GM18909 (cell line): ENCODE data around the gene FFAR2.
"Not testable (repeated sequence)": the region's sequence is repeated elsewhere in the genome, so short reads cannot be mapped to it uniquely, and the experiment has no call there.

Experiments used
- ATAC-seq: cut with Tn5 transposase; IDR thresholded peaks from one replicate; pipeline ENCODE4 v1.9.1; 2021; ENCODE audit warnings: mild to moderate bottlenecking; ENCODE audit not compliant: unreplicated experiment, poor library complexity

Gene FFAR2

DNA sequence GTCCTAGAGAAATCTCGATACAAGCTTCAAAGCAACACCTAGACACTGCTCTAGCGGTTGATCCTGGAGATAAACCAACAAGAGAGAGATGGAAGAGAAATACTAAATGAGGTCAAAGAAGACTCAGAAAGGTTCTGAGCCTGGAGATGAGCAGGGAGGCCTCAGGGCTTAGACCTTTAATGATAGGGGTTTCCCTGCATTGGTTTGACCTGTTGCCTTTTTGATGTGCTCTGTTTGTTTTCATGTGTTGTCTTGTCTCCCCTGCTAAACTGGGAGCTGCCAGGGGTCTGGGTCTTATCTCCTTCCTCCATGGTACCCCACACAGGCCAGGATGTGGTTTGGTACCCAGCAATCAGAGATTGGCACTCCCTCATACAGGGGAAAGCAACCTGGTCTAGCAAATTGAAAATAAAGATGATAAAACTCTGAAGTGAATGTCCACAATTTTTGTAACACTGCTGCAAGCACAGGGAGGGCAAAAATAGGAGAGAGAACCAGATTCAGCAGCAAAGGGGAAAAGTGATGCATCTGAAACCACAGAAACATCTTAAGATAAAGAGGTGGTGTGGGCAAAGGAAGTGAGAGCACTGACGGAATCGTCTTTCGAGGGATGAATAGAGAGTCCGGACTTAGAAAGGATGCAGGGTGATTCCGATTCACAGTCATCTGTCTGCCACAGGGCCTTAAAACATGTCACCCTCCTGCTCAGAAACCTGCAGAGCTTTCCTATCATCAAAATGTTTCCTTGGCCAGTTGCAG is 3.5 kb downstream of the FFAR2 start:
- ATAC-seq, result no peak

DNA sequence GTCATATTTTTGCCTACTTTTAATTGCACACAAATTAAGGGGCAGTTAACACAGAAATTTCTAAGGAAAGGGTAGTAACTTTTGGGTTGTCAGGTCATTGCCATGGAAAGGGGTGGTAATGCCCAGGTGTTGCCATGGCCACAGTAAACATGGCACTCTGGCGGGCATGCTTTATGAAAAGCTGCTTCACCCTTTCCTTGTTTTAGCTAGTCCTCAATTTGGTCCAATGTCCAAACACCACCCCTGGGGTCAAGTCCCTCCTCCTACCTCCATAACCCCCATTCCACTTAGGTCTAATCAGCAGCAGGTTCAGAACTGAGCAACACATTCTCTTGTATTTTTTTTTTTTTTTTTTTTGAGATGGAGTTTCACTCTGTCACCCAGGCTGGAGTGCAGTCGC is 6.6 kb downstream of the FFAR2 start:
- no peak for ATAC-seq

DNA sequence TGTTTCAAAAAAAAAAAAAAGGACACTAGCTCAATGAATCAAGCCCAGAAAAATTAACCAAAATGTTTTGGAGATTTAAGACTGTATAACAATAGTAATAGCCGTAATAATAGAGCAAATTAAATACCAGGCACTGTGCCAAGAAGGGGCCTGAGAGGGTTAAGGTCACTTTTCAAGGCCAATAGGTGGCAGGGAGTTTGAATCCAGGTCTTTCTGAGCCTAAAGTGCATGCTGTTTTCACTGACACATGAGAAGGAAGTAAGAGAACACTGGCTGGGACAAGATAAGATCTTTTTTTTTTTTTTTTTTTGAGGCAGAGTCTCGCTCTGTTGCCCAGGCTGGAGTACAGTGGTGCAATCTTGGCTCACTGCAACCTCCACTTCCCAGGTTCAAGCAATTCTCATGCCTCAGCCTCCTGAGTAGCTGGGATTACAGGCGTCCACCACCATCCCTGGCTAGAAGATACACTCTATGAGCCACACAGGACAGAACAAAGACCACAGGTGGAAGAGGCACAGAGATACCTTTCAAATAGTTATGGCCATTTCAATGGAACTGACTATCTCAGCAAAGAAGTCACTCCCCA is 7.7 kb downstream of the FFAR2 start:
- ATAC-seq, result no peak

DNA sequence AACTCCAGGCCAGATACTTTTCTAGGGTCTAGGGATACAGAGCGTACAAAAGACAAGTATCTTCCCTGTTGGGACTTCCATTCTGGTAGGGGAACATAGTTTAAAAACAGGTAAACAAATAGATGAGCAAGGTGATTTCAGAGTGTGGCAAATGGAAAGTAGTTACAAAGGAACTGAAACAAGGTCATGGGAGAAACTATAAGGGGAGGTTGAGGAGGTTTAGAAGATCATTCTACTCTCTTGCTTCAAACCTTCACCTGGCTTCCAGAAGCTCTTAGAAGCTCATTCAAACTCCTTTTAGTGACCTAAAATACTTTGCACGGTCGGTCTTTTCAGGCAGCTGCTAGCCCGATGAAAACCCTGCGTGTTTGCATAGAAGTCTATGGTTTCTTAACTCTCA is 9.1 kb downstream of the FFAR2 start:
- ATAC-seq, result no peak

DNA sequence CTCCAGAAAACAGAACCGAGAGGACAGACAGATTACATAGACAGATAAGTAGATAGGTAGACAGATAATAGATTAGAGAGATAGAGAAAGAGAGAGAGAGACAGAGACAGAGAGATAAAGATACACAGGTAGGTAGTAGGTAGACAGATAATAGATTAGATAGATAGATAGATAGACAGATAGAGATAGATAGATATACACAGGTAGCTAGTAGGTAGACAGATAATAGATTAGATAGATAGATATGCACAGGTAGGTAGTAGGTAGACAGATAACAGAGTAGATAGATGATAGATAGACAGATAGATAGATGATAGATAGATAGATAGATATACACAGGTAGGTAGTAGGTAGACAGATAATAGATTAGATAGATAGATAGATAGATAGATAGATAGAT is 10.1 kb downstream of the FFAR2 start:
- no peak for ATAC-seq

DNA sequence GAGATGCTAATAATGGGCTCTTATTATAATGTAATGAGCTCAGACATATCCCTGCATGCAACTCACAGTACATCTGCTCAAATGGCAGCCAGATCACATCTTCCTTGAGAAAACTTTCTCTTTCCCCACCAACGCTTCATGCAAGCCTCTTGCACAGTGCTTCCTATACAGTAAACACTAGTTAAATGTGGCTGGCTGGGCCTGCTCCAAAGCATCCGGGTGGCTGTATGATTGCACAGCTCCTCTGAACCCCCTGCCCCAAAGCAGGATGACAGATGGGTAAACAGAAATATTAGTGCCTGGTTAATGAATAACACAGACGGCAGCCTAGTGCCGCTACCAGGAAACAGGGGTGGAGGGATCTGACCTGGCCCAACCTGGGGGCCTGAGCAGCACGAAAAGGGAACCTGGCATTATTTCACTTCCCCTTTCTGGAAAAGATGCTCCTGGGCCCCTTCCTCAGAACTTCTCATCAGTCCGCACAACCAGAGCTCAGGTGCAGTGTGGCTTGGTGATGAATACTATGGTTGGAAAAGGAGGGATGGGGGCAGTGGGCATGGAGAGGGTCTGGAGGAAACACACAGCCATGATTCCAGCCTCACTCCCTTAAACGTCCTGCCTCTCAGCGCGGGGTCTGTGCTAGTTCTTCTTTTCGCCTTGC is 10.8 kb downstream of the FFAR2 start:
- ATAC-seq, result peak; percentile 59

DNA sequence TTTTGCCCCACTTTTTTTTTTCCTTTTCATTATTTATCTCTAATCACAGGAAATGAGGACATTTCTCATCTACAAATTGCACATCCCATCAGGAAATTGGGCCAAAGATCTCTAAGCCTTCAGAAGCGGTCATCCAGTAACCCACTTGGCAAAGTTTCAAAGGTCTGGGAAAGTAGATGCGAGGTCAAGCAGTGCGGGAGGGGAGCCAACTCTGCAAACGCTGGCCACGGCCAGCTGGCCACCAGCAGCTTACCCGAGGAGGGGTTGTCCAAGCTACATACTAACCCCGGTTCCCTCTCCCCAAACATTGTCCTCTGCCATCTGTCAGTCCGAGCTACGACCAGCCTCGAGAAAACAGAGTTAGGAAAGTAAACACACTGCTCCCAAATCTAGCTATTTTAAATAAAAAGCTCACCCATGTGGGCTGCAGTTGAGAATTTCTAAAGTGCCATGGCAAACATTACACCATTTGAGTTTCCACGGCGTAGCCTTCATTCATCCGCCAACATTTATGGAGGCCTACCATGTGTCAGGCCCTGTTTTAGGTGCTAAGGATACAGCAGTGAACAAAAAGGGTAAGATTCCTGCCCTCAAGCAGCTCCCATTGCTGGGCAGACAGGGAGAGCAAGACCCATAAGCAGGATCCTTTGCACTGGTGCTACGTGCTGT is 11.5 kb downstream of the FFAR2 start:
- no peak for ATAC-seq

DNA sequence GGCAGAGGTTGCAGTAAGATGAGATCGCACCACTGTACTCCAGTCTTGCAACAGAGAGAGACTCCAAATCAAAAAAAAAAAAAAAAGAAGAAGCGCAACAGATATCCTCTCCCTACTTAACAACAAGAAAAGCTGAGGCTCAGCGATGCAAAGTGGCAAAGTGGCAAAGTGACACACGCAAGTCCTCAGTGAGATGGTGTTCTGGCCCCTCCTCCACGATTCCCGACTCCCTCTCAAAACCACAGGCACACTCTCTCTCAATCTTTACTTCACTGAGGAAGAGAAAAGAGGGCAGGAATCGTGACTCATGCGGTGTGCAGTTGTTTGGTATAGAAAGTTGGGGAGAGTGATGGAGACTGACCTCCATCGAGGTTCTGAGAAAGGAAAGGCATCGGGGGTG is 12.6 kb downstream of the FFAR2 start:
- no peak for ATAC-seq

DNA sequence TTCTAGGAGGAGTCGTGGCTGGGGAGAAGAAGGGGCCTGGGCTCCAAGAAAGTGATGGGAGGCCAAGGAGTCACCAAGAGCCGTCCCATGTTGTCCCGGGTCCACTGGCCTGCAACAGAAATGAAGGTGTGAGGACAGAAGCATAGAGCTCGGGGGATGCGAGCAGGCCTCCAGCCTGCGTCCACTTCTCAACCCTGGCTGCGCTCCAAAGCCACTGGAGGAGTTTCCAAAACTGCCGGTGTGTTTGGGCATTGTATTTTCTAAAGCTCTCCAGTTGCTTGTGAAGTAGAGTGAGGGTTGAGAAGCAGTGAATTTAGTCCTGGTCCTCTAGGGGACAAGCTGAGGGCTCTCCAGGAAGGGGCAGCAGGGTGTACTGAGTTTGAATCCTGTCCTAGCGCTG is 13.0 kb downstream of the FFAR2 start:
- ATAC-seq, result no peak

DNA sequence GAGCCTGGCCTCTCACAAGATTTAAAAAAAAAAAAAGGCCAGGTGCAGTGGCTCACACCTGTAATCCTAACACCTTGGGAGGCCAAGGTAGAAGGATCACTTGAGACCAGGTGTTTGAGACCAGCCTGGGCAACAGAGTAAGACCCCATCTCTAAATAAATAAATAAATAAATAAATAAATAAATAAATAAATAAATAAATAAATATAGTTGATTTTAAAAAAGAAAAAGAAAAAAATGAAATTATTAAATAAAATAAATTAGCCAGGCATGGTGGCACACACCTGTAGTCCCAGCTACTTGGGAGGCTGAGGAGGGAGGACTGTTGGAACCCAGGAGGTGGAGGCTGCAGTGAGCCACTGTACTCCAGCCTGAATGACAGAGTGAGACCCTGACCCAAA is 13.7 kb downstream of the FFAR2 start:
- not testable (repeated sequence) for ATAC-seq

DNA sequence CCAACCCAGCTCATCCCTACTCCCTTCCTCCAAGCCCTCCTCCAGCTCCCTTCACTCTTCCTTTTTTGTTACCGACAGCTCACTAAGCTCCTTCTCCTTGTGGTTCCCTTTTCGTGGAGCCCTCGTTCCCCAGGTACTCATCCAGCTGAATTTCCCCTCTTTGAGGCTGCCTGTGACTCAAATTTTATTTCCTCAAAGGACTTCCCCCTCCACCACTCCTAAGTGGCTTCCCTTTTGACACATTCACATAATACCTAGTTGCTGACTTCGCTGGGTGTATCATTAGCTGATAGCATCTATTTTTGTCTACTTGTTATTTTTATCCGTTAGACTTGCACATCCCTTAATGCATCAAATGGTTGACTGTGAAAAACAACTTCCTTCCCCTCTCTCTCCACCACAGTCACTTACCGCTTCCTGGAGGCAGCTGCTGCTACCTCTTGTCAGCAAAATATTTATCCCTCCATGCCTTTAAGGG is 14.5 kb downstream of the FFAR2 start:
- ATAC-seq, result peak; percentile 64

DNA sequence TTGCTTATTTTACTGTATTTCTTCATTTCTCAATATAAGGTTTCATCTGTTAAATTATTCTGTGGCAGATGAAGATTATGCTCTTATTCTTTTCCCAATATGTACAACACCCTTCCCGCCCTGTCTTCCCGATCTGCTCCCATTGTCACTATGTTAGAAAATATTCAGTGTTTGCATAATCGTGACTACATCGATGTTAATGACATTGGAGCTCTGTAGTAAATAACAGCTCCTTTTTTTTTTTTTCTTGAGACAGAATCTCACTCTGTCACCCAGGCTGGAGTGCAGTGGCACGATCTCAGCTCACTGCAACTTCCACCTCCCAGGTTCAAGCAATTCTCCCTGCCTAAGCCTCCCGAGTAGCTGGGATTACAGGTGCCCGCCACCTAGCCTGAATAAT is 14.9 kb downstream of the FFAR2 start:
- ATAC-seq, result not testable (repeated sequence)

DNA sequence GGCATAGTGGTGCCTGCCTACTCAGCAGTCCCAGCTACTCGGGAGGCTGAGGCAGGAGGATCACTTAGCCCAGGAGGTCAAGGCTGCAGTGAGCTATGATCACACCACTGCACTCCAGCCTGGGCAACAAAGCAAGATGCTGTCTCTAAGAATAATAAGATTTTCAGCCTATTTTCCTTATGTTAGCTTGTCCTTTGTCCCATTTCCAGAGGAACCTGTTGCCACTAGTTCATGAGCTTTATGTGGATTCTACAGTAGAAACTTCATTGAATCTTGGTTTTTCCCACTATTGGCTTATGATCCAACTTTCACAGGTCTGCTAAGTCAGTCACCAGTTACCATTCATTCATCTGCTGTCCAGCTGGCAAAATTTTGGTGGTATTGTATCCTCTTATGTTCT is 18.2 kb downstream of the FFAR2 start:
- no peak for ATAC-seq

DNA sequence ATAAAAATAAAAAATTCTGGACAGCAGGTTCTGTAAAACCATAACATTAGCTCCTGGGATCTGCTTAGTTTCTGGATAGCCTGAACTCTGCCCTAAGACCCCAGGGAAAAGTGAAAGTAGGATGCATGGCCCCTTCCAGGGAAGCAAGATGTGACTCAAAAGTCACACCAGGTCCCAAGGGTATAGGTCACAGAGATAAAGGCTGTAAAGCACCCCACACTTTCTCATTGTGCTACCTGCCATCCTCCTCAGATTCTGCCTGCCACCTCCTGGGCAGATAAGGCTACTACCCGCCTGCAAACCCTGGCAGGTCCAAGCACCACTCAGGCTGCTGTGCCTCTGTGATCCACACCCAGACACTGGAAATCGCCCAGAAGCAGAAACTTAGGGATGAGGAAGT is 20.6 kb downstream of the FFAR2 start:
- peak; percentile 70 for ATAC-seq

DNA sequence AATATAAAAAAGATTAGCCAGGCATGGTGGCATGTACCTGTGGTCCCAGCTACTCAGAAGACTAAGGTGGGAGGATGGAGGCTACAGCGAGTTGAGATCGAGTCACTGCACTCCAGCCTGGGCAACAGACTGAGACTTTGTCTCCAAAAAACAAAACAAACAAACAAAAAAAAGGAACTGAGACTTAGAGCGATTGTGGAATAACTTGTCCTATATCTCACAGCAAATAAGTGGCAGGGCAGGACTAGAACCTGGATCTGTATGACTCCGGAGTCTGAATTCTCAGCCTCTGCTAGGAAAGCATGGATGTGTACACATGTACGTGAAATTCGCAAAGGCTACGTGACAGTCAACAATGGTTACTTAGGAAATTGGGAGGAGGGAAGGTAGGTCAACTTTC is 22.1 kb downstream of the FFAR2 start:
- ATAC-seq, result no peak

DNA sequence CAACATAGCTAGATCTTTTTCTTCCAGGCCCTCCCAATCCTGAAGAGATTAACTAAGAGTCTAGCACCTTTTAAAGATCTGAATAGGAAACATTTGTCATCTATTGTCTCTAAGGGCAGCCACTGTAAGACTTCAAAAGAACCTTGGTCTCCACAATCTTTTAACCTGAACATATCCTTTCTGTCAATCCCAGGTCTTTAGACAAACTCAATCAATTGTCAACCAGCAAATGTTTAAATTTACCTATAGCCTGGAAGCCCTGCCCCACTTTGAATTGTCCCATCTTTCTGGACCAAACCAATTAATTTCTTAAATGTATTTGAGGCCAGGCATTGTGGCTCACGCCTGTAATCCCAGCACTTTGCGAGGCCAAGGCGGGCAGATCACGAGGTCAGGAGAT is 23.0 kb downstream of the FFAR2 start:
- ATAC-seq, result not testable (repeated sequence)

DNA sequence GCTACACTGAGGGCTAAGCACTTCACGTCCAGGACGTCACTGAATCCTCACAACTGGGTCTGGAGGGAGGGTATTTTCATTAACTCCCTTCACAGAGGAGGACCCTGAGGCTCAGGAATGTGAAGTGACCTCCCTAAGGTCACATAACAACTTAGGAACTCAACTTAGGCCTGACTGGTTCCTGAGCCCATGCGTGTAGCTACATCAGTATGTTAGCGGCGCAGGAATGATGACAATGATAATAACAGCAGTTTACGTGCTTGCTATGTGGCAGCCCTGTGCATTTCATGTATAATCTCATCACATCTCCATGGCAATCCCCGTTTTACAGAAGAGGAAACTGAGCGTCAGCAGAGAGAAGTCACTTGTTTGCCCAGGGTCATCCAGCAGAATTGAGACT is 23.9 kb downstream of the FFAR2 start:
- ATAC-seq, result no peak

DNA sequence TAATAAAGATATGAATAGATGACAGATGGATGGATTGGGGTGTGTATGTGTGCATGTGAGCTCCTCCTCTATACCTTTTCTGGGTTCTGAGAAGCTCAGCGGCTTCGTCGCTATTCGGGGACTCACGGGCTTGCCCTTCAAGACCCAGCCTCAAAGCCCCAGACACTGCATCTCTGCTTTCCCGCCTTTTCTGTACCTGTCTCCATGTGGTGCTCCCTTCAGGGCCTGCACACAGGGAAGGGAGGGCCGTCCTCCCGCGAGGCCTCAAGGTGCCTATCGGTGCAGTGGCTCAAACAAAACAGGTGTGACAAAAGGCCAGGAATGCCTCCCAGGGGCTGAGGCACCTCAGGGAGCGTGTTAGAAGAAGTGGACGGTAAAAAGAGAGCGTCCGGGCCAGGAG is 26.0 kb downstream of the FFAR2 start:
- no peak for ATAC-seq

DNA sequence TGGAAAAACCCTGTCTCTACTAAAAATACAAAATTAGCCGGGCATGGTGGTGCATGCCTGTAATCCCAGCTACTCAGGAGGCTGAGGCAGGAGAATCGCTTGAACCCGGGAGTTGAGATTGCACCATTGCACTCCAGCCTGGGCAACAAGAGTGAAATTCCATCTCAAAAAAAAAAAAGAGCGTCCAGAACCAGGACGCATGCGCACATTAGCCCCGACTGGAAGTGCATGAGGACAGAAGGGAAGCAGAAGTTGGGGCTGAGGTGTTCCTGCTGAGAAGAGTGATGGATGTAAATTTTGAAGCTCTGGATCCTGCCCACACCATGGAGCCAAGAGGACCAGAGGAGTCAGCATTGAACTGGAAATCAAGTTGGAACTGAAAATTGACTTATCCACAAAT is 26.5 kb downstream of the FFAR2 start:
- ATAC-seq, result not testable (repeated sequence)

DNA sequence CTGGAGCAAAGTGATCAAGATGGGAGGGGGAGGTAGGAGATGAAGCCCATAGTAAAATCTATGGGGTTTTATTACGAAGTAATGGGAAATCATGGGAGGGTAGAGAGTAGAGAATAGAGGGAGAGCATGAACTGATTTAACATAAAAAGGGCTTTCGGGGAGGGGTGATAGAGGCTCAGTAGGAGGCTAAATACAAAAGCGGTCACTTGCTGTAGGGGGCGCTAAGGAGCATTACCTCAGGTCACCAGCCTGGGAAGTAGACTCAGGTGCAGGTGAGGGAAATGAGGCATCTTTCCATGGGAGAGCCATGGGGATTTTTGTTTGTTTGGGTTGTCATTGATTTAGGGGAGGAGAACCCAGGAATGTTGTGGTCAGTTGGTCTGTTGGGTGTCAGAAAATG is 28.1 kb downstream of the FFAR2 start:
- no peak for ATAC-seq
